ENCODE data around the gene PSRC1.

GRCh38 chr1:109312978-109313775, 30.2 kb upstream of the PSRC1 start:
- no peak for TF ChIP-seq CTCF (conservative IDR thresholded peaks at IDR 0.05; ENCODE audit: low read length)
- no peak for TF ChIP-seq EZH2phosphoT487 (IDR thresholded peaks at IDR 0.05; ENCODE audit: borderline replicate concordance, low read depth, low read length)

Measured in OCI-LY7 (cell line).